ENCODE data around the gene CEACAM18.

DNA sequence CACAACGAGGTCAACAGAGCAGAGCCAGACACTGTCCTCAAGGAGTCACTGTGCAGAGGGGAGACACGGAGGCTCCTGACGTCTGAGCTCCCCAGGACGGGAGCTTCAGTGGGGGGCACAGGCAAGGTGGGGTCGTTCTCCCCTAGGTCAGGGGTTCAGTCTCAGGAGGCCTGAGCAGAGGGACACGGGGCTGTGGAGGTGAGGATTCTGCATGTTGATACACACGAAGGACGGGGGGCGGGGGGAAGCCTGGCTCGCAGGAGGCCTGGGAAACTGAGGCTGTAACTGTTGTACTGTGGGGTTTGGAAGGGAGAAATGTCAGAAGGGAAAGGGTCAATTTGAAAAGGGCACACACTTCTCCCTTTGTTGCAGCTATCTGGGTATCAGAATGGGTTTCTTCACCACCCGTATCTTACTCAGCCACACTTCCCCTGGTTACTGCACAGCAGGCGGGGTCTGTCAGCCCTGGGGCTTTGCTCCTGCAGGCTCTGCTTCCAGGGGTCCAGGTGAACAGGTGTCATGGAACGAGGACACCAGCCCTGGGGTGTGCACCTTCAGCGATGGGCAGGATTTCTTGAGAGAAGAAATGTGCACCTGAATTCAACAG lies 19.3 kb upstream of the CEACAM18 start:
- TF ChIP-seq, protein P1, sequence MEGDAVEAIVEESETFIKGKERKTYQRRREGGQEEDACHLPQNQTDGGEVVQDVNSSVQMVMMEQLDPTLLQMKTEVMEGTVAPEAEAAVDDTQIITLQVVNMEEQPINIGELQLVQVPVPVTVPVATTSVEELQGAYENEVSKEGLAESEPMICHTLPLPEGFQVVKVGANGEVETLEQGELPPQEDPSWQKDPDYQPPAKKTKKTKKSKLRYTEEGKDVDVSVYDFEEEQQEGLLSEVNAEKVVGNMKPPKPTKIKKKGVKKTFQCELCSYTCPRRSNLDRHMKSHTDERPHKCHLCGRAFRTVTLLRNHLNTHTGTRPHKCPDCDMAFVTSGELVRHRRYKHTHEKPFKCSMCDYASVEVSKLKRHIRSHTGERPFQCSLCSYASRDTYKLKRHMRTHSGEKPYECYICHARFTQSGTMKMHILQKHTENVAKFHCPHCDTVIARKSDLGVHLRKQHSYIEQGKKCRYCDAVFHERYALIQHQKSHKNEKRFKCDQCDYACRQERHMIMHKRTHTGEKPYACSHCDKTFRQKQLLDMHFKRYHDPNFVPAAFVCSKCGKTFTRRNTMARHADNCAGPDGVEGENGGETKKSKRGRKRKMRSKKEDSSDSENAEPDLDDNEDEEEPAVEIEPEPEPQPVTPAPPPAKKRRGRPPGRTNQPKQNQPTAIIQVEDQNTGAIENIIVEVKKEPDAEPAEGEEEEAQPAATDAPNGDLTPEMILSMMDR (IDR thresholded peaks at IDR 0.05), result no peak
- TF ChIP-seq POLR2A (IDR thresholded peaks at IDR 0.05) (no peak), POLR2AphosphoS5 (IDR thresholded peaks at IDR 0.05) (no peak)

Data from stomach (tissue), 4 donors.